DMS53 treated with DMSO at 0.1 percent for 48 hours (cell line): Measurements from ENCODE around the gene DNAJA2.

Source experiments
- DNase-seq: peaks from one replicate; lab custom pipeline; 2025; ENCODE audit not compliant: unreplicated experiment; lab: John Stamatoyannopoulos, UW

The DNAJA2 gene

DNA sequence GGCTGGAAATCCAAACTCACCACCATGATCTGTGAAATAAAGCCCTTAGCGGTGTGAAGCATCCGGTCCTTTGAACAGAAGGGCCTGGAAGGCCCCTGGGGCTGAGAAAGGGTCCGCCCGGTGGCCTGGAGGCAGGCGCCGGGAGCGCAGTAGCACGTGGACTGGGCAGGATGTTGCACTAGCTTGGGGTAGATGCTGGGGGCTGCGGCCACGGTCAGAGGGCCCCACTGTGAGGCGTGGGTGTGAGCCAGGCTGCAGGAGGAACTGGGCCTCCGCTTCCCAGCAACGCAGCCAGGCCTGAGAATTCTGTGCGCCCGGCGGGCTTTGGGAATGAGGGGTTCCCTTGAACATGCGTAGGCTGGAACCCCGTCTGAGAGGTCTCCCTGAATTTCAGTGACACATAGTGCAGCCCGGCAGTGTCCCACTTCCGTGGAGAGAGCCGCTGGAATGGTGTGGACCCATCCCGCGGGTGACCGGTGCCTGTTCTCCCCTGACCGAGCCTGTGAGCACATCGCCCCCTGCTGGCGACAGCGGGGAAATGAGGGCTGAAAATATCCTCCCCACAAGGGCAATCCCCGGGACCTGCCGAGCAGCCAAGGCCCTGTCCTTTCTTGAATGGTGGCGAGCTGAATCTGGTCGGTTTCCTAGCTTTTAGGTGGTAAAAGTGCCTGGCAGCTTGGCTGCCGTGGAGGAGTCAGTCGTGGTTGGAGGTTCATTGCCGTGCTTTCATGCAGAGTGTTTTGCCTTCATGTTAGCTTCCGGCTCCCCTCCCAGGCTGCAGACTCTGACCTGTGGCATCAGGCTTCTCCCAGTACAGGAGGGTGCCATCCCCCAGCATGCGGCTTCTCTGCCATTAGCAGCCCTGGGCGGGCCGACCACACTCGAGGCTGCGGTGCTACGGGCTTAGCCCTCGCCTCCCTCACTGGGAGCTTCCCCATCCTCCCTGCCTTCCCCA is 43.8 kb downstream of the DNAJA2 start:
- DNase-seq: peak; percentile 41

DNA sequence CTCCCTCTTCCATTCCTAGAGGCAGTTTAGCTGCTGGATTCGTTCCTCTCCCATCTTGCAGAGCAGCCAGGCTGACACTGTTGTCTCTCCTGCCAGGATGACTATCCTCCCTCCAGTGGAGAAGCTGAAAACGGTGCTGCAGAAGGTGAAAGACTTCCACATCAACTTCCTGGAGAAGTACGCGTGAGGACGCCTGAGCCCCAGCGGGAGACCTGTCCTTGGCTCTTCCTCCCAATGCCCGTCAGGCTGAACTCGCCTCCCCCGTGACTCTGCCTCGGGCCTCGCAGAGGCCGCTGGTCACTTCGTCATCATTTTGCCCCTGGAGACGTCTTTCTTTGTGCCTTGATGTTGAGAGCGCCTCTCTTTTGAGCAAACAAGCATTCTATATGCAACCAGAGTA is 44.7 kb downstream of the DNAJA2 start:
- no peak for DNase-seq

- no peak for DNase-seq
These were observed 46.2 kb downstream of the DNAJA2 start for GRCh38 chr16:46927273-46927672.

GRCh38 chr16:46926470-46927225 is 46.8 kb downstream of the DNAJA2 start:
- no peak for DNase-seq

- DNase-seq: no peak
These were observed 49.1 kb downstream of the DNAJA2 start for GRCh38 chr16:46924402-46924801.

DNA sequence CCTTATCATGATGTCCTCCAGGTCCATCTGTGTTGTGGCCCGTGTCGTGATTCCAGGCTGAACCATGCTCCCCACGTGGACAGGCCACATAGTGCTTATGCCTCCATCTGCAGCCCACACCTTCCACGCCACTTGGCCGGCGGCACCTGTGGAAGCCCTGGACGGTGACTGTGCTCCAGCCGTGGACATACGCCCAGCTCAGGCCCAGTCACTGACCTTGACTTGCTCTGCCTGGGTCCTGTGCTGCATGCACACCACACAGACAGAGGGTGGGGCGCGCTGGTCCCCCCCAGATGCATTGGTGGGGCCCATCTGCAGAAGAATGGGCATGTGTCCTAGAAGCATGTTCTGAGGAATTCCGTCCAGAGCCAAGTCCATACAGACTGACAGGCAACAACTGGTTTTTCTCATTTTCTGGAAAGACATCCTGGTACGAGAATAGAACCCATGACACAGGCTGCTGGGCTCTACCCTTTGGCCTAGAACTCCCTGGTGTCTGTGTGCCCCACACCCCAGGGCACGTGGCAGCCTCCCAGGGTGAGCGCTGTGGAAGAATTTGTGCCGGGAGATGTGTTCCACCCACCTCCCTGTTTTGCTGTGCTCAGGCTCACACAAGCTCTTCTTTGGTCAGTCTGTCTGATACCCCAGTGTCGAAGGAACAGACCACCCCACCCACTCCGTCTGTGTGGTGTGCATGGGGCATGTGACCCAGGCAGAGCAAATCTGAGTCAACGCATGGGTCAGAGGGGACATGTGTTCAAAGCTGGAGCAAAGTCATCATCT is 49.8 kb downstream of the DNAJA2 start:
- DNase-seq: no peak

DNA sequence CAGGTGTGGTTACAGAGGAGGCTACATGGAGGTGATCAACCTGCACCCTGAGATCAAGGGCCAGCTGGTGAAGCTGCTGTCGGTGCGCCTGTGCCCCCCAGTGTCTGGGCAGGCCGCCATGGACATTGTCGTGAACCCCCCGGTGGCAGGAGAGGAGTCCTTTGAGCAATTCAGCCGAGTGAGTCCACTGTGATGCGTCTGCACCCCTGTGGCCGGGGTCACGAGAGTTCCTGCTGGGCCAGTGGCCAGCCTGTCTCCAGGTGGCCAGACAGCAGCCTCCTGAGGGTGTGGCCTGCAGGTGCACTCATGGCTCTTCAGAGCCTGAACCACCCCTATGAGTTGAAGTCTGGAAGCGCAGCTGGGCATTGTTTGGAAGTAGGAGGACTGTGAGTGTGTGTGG is 51.2 kb downstream of the DNAJA2 start:
- DNase-seq: peak; percentile 24

DNA sequence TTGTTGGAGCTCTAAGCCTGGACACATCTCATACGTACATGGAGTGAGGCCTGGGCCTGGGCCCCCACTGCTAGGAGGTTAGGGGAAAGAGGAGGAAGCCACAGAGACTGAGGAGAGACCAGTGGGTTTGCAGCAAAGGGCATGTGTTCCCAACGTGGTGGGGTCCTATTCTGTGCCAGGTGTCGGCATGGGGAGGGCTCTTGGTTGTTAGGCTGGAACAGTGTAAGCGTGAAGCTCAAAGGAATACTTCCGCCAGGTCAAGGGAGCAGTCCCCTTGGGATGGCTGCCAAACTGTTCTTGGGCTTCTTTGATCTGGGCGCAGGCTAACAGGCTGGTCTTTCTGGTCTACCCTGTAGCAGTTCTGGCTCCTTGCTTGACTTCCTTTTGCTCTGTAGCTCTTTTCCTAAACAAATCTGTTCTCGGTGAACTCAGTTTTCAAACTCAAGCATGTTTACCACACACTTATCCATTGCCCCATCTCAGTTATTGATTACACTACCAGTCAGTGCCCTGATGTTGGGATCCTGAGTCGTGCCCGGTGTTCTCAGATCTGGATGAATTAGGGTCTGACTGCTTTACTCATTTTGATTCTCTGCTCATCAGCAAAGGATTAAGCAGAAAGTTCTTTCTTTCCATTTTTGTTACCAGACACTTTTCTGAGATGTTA is 52.9 kb downstream of the DNAJA2 start:
- DNase-seq: peak; percentile 53

- DNase-seq: peak; percentile 95
These were observed 54.3 kb downstream of the DNAJA2 start for GRCh38 chr16:46918905-46919792.

DNA sequence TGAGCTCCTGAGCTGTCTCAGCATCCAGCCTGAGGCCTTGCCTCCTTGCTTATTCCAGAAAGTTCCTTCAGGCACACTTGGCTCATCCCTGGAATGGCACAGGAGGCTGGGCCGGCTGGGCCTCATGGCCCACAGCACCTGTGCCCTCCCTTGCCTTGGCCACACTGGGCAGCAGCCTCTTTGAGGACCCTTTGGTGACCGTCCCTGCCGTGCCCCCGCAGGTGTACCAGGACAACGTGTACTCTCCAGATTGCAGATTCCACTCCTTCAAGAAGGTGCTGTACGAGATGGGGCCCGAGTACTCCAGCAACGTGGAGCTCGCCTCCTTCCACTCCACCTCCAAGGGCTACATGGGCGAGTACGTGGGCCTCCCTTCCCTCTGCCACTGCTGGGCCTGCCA is 55.1 kb downstream of the DNAJA2 start:
- DNase-seq: no peak

- DNase-seq: no peak
These were observed 56.5 kb downstream of the DNAJA2 start for GRCh38 chr16:46916980-46917379.

DNA sequence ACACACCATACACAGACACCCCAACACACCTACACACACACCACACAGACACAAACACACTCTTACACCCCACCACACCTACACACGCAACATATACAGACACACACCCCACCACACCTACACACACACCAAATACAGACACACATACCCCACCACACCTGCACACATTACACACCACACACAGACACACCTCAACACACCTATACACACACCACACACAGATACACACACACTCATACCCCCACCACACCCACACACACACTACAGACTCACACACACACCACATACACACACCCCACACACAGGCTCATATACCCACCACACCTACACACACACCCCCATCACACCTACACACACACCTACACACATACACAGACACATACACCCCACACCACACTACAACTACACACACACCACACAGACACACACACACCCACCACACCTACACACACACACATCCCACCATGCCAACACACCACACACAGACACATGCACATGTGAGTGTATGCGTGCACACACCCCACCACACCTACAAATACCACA is 57.9 kb downstream of the DNAJA2 start:
- no peak for DNase-seq

- no peak for DNase-seq
These were observed 58.8 kb downstream of the DNAJA2 start for GRCh38 chr16:46914556-46915201.

- DNase-seq: no peak
These were observed 61.8 kb downstream of the DNAJA2 start for GRCh38 chr16:46911650-46912049.

- no peak for DNase-seq
These were observed 62.4 kb downstream of the DNAJA2 start for GRCh38 chr16:46911038-46911437.

DNA sequence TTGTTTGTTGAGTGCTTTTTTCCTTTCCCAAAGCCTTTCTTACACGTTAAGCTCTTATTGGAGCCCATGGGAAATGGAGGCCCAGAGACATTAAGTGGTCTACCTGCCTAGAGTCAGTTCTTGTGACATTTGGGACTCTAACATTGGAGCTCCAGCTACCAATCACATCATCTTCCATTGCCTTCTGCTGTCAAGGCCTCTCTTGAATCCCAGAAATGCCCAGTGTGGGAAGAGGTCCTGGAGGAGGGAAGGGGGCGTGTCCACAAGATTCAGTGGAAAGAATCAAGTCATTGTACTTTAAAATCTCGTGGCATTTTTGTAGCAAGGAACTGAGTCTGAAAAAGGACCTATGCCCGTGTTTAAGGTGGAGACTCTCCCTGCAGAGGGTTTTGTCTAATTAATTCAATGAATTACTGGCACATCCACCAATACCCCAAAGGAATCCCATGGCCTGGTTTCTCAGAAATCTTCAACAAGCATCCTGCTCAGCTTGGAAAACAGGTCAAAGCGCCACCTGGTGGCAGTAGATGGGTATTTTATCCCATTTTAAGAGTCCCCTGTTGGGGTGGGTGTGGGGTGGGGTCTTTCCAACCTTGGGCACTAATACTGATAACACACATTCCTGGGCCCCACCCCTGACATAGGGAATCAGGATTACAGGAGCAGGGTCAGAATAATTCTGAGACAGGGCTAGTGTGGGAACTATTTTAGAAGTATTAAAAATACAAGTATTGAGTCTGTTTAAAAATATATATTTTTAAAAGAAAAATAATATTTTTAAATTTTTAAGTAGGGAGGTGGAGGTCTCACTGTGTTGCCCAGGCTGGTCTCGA is 64.7 kb downstream of the DNAJA2 start:
- DNase-seq: peak; percentile 48

DNA sequence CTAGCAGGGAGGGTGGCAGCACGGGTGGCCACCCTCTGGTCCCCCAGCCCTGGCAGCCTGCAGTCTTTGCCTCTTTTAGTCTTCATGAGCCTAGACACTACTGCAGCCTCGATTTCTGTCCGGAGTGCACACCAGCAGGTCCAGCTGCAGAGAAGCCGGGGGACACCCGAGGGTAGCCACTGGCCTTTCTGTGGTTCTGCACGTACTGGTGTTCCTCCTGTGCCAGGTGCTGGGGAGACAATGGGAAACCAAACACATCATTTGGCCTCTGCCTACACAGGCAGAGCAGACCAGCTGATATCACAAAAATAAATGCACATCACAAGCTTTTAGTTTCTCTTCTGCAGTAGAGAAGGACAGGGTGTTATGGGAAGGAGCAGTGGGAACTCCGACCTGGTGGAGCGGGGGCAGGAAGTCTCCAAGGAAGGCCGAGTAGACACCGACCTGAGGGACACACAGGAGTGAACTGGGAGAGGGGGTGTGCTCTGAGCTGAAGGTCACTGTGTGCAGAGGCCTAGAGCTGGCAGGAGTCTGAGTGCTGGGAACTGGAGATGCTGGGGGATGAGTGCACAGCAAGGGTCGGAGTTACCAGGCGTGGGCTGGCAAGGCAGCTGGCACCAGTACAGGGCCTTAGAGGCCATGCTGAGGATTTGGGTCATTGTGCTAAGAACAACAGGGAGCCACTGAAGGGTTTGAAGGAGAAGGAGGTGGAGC is 66.3 kb downstream of the DNAJA2 start:
- no peak for DNase-seq
